H1 (cell line): ENCODE results near the gene GCC1. TPM values are rescaled to one million over a fixed set of nuclear protein-coding genes. Genes with fewer than 3 reads are reported as not detected.

ENCODE experiments used
- CTCF ChIA-PET: fragments of 300-600 bp; sonication (Branson Sonifier 250); formaldehyde crosslinking; loops from one replicate; lab custom pipeline; 2021; ENCODE audit not compliant: partially characterized antibody; lab: Charles Lee
- POLR2A ChIA-PET: fragments of 300-600 bp; sonication (Branson Sonifier 250); formaldehyde crosslinking; loops from one replicate; lab custom pipeline; 2021; ENCODE audit warnings: inconsistent platforms; ENCODE audit not compliant: partially characterized antibody; lab: Charles Lee
- DNase-seq, 2 experiments: peaks; one replicate each; pipeline versions ENCODE4 v3.0.0 to v3.0.0-alpha.2; 2010 to 2022; ENCODE audit warnings: low spot score in 2 of 2, low read depth in 1 of 2, mixed read lengths in 1 of 2
- FAIRE-seq: peaks from 2 replicates; lab custom pipeline; 2011; peaks lifted over from hg19 to GRCh38; lab: Jason Lieb, UNC
- H2AFZ ChIP-seq: 2 replicates; pipeline ENCODE4 v1.8.1; 2012; ENCODE audit warnings: low read length, inconsistent platforms
- H2AK5ac ChIP-seq: 2 replicates; pipeline ENCODE4 v1.6.1; 2013; ENCODE audit warnings: low read depth, low read length
- H2BK120ac ChIP-seq: replicated peaks from 2 replicates; pipeline ENCODE3; 2013; ENCODE audit warnings: low read depth, low read length, inconsistent platforms
- H2BK12ac ChIP-seq: 2 replicates; pipeline ENCODE4 v1.6.1; 2013; ENCODE audit warnings: low read depth, low read length
- H2BK15ac ChIP-seq: 2 replicates; pipeline ENCODE4 v1.6.1; 2013; ENCODE audit warnings: low read length
- H2BK20ac ChIP-seq: 2 replicates; pipeline ENCODE4 v1.6.1; 2013; ENCODE audit warnings: low read length
- H2BK5ac ChIP-seq: 2 replicates; pipeline ENCODE4 v1.6.1; 2013; ENCODE audit warnings: low read depth, low read length
- H3K14ac ChIP-seq: 2 replicates; pipeline ENCODE4 v1.6.1; 2013; ENCODE audit warnings: inconsistent platforms; ENCODE audit not compliant: insufficient read length
- H3K18ac ChIP-seq: 2 replicates; pipeline ENCODE4 v1.6.1; 2013; ENCODE audit warnings: low read length; ENCODE audit errors: extremely low read depth
- H3K23ac ChIP-seq: 2 replicates; pipeline ENCODE4 v1.6.1; 2013; ENCODE audit warnings: inconsistent platforms; ENCODE audit not compliant: insufficient read length
- H3K23me2 ChIP-seq: 2 replicates; pipeline ENCODE4 v1.6.1; 2013; ENCODE audit warnings: low read depth, low read length
- H3K27ac ChIP-seq: 2 replicates; pipeline ENCODE4 v1.6.1; 2011; ENCODE audit warnings: low read depth, low read length, inconsistent platforms
- H3K27me3 ChIP-seq, 4 experiments: replicated peaks in 1 of 4; 1 replicate in 1 of 4; 2 replicates in 3 of 4; pipeline versions ENCODE4 v1.6.1 to v1.8.1; 2011 to 2013; ENCODE audit warnings: low read length in 3 of 4, mild to moderate bottlenecking in 3 of 4, inconsistent platforms in 2 of 4, mixed read lengths in 2 of 4, moderate library complexity in 1 of 4; ENCODE audit not compliant: control insufficient read depth in 3 of 4, insufficient read depth in 3 of 4; ENCODE audit errors: extremely low read depth in 1 of 4
- H3K36me3 ChIP-seq, 4 experiments: 2 replicates each; pipeline versions ENCODE4 v1.6.1 to v1.8.1; 2011 to 2013; ENCODE audit warnings: mild to moderate bottlenecking in 4 of 4, low read length in 3 of 4, moderate library complexity in 2 of 4, control low read depth in 1 of 4, inconsistent platforms in 1 of 4; ENCODE audit not compliant: insufficient read depth in 4 of 4, control insufficient read depth in 2 of 4
- H3K4ac ChIP-seq: replicated peaks from 2 replicates; pipeline ENCODE3; 2013; ENCODE audit warnings: low read length, low read depth, mixed read lengths, inconsistent platforms; ENCODE audit not compliant: insufficient read length
- H3K4me1 ChIP-seq, 4 experiments: replicated peaks in 1 of 4; 1 replicate in 1 of 4; 2 replicates in 3 of 4; pipeline versions ENCODE4 v1.6.1 to v1.8.1; 2011 to 2013; ENCODE audit warnings: low read length in 3 of 4, inconsistent platforms in 2 of 4, mixed read lengths in 1 of 4; ENCODE audit not compliant: insufficient read depth in 4 of 4, control insufficient read depth in 3 of 4
- H3K4me2 ChIP-seq, 2 experiments: 2 replicates each; pipeline versions ENCODE4 v1.6.1 to v1.8.1; 2011 to 2013; ENCODE audit warnings: low read depth in 2 of 2, low read length in 2 of 2, control low read depth in 1 of 2, inconsistent platforms in 1 of 2, mild to moderate bottlenecking in 1 of 2; ENCODE audit not compliant: insufficient read depth in 1 of 2
- H3K4me3 ChIP-seq, 4 experiments: fragments of 200-600, 300-600 bp in 1 of 4; sonication (generic), shearing (Covaris generic), sonication (Bioruptor Twin) in 1 of 4; 2 replicates each; pipeline versions ENCODE4 v1.5.1 to v1.8.1; 2011 to 2016; ENCODE audit warnings: low read length in 4 of 4, low read depth in 3 of 4, control low read depth in 2 of 4, inconsistent platforms in 2 of 4, mild to moderate bottlenecking in 2 of 4, mixed read lengths in 1 of 4, moderate library complexity in 1 of 4; ENCODE audit not compliant: insufficient read depth in 2 of 4; ENCODE audit errors: extremely low read depth in 1 of 4
- H3K56ac ChIP-seq: replicated peaks from 2 replicates; pipeline ENCODE3; 2013; ENCODE audit warnings: low read depth, mild to moderate bottlenecking, mixed read lengths, low read length, inconsistent platforms; ENCODE audit not compliant: insufficient read length
- H3K79me1 ChIP-seq: 2 replicates; pipeline ENCODE4 v1.6.1; 2013; ENCODE audit warnings: low read depth, low read length, control low read depth
- H3K79me2 ChIP-seq, 2 experiments: 2 replicates each; pipeline versions ENCODE4 v1.6.1 to v1.8.1; 2012 to 2013; ENCODE audit warnings: low read length in 2 of 2, mild to moderate bottlenecking in 2 of 2, inconsistent platforms in 1 of 2; ENCODE audit not compliant: insufficient read depth in 2 of 2, control insufficient read depth in 1 of 2
- H3K9ac ChIP-seq, 4 experiments: replicated peaks in 1 of 4; 1 replicate in 1 of 4; 2 replicates in 3 of 4; pipeline versions ENCODE4 v1.6.1 to v1.8.1; 2011 to 2013; ENCODE audit warnings: low read depth in 3 of 4, low read length in 3 of 4, control low read depth in 2 of 4, mild to moderate bottlenecking in 2 of 4, moderate library complexity in 2 of 4, inconsistent platforms in 1 of 4; ENCODE audit errors: extremely low read depth in 1 of 4
- H3K9me3 ChIP-seq, 2 experiments: 2 replicates each; pipeline versions ENCODE4 v1.6.1 to v1.8.1; 2012 to 2013; ENCODE audit warnings: mild to moderate bottlenecking in 2 of 2, moderate library complexity in 2 of 2, control low read depth in 1 of 2, inconsistent platforms in 1 of 2, low read depth in 1 of 2, low read length in 1 of 2, mixed read lengths in 1 of 2; ENCODE audit not compliant: insufficient read depth in 2 of 2
- H4K20me1 ChIP-seq, 2 experiments: replicated peaks in 1 of 2; 2 replicates each; pipeline versions ENCODE3 to v1.8.1; 2011 to 2013; ENCODE audit warnings: inconsistent platforms in 2 of 2, low read length in 2 of 2, mild to moderate bottlenecking in 1 of 2; ENCODE audit not compliant: insufficient read depth in 2 of 2, control insufficient read depth in 1 of 2
- H4K5ac ChIP-seq: 2 replicates; pipeline ENCODE4 v1.6.1; 2013; ENCODE audit warnings: low read length, low read depth, mixed read lengths, inconsistent platforms; ENCODE audit not compliant: insufficient read length
- H4K8ac ChIP-seq: 2 replicates; pipeline ENCODE4 v1.8.0; 2013; ENCODE audit warnings: mild to moderate bottlenecking, moderate library complexity, low read length, inconsistent platforms; ENCODE audit not compliant: insufficient read depth; ENCODE audit errors: extremely low read depth
- H4K91ac ChIP-seq: replicated peaks from 2 replicates; pipeline ENCODE3; 2013; ENCODE audit warnings: low read length, mixed read lengths, inconsistent platforms; ENCODE audit not compliant: insufficient read length
- EGR1 ChIP-seq: IDR thresholded peaks from 2 replicates; pipeline ENCODE4 v1.6.1; 2011; ENCODE audit warnings: low read depth, low read length, borderline replicate concordance
- RAD21 ChIP-seq, 2 experiments: IDR thresholded peaks in 1 of 2; conservative IDR thresholded peaks in 1 of 2; 2 replicates each; pipeline ENCODE4 v1.6.1; 2011; ENCODE audit warnings: low read depth in 2 of 2, low read length in 2 of 2, improper control_type of control experiment in 1 of 2, inconsistent platforms in 1 of 2, mild to moderate bottlenecking in 1 of 2, moderate library complexity in 1 of 2
- SAP30 ChIP-seq: fragments of 300-600 bp; sonication (generic); IDR thresholded peaks from 2 replicates; pipeline ENCODE4 v1.7.1; 2012; ENCODE audit warnings: low read length, moderate library complexity, mild to moderate bottlenecking, inconsistent platforms; ENCODE audit not compliant: insufficient read depth, insufficient replicate concordance
- SP4 ChIP-seq: IDR thresholded peaks from 2 replicates; pipeline ENCODE4 v1.6.1; 2012; ENCODE audit warnings: low read length, inconsistent platforms
- TAF1 ChIP-seq: IDR thresholded peaks from 2 replicates; pipeline ENCODE4 v1.6.1; 2011; ENCODE audit warnings: mild to moderate bottlenecking, low read depth, low read length
- TEAD4 ChIP-seq: IDR thresholded peaks from 2 replicates; pipeline ENCODE4 v1.6.1; 2012; ENCODE audit warnings: low read depth, low read length, inconsistent platforms, mixed read lengths
- WGBS, 2 experiments: shearing (Covaris generic) in 1 of 2; methylation state at CpG; one replicate each; pipeline versions ENCODE4 v1.1.6 to v1.1.7; 2013 to 2015; ENCODE audit warnings: low lambda C conversion rate in 2 of 2, mixed read lengths in 2 of 2, inconsistent platforms in 1 of 2, low coverage in 1 of 2, missing lambda C conversion rate in 1 of 2; ENCODE audit not compliant: insufficient replicate concordance in 2 of 2, insufficient coverage in 1 of 2, insufficient read length in 1 of 2; ENCODE audit errors: extremely low coverage in 1 of 2, missing lambda C conversion rate in 1 of 2; 5-methylcytosine and 5-hydroxymethylcytosine counted together
- polyA plus RNA-seq, 7 experiments: library from polyadenylated mRNA; depleted of rRNA in 3 of 7; stranded (reverse) in 5 of 7; unstranded in 2 of 7; fragments of >200 nt in 5 of 7; fragments of 200-250 nt in 2 of 7; gene quantifications; 1 replicate in 5 of 7; 2 replicates in 1 of 7; 4 replicates in 1 of 7; pipeline versions ENCODE4 v1.2.1 to v1.2.3, GENCODE V29; 2011 to 2013; ENCODE audit warnings: missing spikeins in 2 of 7, mixed read lengths in 2 of 7
- total RNA-seq: library from RNA; stranded (reverse); fragmentation: NEBNext Ultra II Directional; extraction: Animal tissue kit (Norgen Biotek cat#: 25700); gene quantifications from 2 replicates; pipeline ENCODE4 v1.2.1, GENCODE V29; 2021
- TF ChIP-seq, protein P1 (sequence below), 3 experiments: IDR thresholded peaks; 1 replicate in 2 of 3; 2 replicates in 1 of 3; pipeline versions ENCODE4 v1.5.1 to v1.6.1; 2011; ENCODE audit warnings: low read length in 3 of 3, mild to moderate bottlenecking in 3 of 3, inconsistent platforms in 2 of 3, low read depth in 1 of 3, moderate library complexity in 1 of 3; ENCODE audit not compliant: insufficient read depth in 1 of 3; ENCODE audit errors: control extremely low read depth in 1 of 3

The GCC1 gene
- total and polyA plus RNA-seq, 2 of the 8 experiments (the other 6 are each of a cell fraction or from before 2014, with no cell fraction given) = 3.3 to 15.0 TPM

DNA sequence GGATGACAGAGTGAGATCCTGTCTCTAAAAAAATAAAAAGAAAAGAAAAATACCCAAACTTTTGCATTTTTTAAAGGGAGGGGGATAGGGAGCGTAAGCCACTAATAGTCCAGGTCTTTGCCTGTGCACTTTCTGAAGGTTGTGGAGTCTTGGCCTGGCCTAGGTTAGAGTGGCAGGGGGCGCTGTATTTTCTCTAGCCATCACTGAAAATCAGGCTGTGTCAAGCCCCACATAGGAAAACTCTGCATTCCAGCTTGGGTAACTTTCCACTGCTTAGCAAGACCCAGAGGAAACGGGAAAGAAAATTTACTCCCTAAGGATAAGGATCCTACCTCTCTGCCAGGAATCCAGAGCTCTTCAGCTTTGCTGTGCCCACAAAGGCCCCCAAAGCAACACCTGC, 43.0 kb upstream of the GCC1 start:
- no peaks in the 10 kb centered on the region for H3K36me3 ChIP-seq
- H2BK12ac ChIP-seq = peak overlapping the region; percentile 18; the same call in 1 of the 2 replicates
- peak overlapping the region; percentile 59; the same call in 1 of the 2 replicates for H2AFZ ChIP-seq
- H3K9me3 ChIP-seq = no peaks in the 10 kb centered on the region
- H3K18ac ChIP-seq = no peak overlapping the region
- FAIRE-seq = no peak
- no peak overlapping the region for H3K4ac ChIP-seq
- H3K27ac ChIP-seq = no peak overlapping the region
- no peak overlapping the region for H4K91ac ChIP-seq
- no peak overlapping the region for H2AK5ac ChIP-seq
- ChIA-PET POLR2A (interaction anchor here (1.5 to 3.2 kb wide), 4 partner anchors 8 to 23 kb away, joined by 3 to 14 read pairs (median 10); no protein-coding TSS in a partner anchor), CTCF (interaction anchor here (0.6 to 5.2 kb wide), 50 partner anchors 11 to 550 kb away, joined by 3 to 115 read pairs (median 5); partner anchors contain the start of genes ARF5, FSCN3, GCC1 and PAX4)
- H3K27me3 ChIP-seq = no peaks in the 10 kb centered on the region; a peak in 2 of 7 replicates
- H3K4me1 ChIP-seq = peaks cover 0 to 6% (median 2%) of the 10 kb centered on the region in 4 experiments; a peak in 4 of 7 replicates
- no peak overlapping the region for H3K4me2 ChIP-seq
- no peak overlapping the region for H2BK15ac ChIP-seq
- H4K8ac ChIP-seq = no peak overlapping the region; the same call in 1 of the 2 replicates
- H4K5ac ChIP-seq = no peak overlapping the region
- no peak overlapping the region for H2BK120ac ChIP-seq
- TF ChIP-seq SAP30 (no peak), EGR1 (0 out of 2 replicates have a peak, but pooled peaks have one; percentile 18), RAD21 (IDR thresholded peaks at IDR 0.05 in 1 of 2, conservative IDR thresholded peaks at IDR 0.05 in 1 of 2; ENCODE audit: low read depth in 2 of 2, low read length in 2 of 2) (peak; percentile 22 to 34; a peak in 3 of 4 replicates), SP4 (no peak), TAF1 (no peak), TEAD4 (peak; percentile 52; the same call in 1 of the 2 replicates)
- TF ChIP-seq, protein P1, sequence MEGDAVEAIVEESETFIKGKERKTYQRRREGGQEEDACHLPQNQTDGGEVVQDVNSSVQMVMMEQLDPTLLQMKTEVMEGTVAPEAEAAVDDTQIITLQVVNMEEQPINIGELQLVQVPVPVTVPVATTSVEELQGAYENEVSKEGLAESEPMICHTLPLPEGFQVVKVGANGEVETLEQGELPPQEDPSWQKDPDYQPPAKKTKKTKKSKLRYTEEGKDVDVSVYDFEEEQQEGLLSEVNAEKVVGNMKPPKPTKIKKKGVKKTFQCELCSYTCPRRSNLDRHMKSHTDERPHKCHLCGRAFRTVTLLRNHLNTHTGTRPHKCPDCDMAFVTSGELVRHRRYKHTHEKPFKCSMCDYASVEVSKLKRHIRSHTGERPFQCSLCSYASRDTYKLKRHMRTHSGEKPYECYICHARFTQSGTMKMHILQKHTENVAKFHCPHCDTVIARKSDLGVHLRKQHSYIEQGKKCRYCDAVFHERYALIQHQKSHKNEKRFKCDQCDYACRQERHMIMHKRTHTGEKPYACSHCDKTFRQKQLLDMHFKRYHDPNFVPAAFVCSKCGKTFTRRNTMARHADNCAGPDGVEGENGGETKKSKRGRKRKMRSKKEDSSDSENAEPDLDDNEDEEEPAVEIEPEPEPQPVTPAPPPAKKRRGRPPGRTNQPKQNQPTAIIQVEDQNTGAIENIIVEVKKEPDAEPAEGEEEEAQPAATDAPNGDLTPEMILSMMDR (IDR thresholded peaks at IDR 0.05; ENCODE audit: control extremely low read depth in 1 of 3, insufficient read depth in 1 of 3, low read depth in 1 of 3, low read length in 3 of 3) = peak; percentile 43 to 63 (median 56)
- H3K79me2 ChIP-seq = no peaks in the 10 kb centered on the region
- peak in 1 of 2 experiments; percentile 65 for DNase-seq
- no peaks in the 10 kb centered on the region for H4K20me1 ChIP-seq
- H3K56ac ChIP-seq = no peak overlapping the region
- H3K14ac ChIP-seq = no peak overlapping the region
- no peak overlapping the region for H2BK5ac ChIP-seq
- 30% methylated on average over 3 of the region's 3 CpGs; no CpG with 5 or more reads in 1 of the 2 experiments for WGBS, 2 experiments
- no peak overlapping the region for H3K23ac ChIP-seq
- H3K4me3 ChIP-seq = no peak overlapping the region
- H3K79me1 ChIP-seq = no peaks in the 10 kb centered on the region
- no peak overlapping the region for H2BK20ac ChIP-seq
- no peaks in the 10 kb centered on the region; the same call in 1 of the 2 replicates for H3K23me2 ChIP-seq
- no peak overlapping the region for H3K9ac ChIP-seq
